Brain microvascular endothelial cell (primary cell): ENCODE results near the gene C16orf96.
"Not testable (repeated sequence)": the region's sequence is repeated elsewhere in the genome, so short reads cannot be mapped to it uniquely, and the experiment has no call there.

Source experiments
- DNase-seq: peaks from one replicate; pipeline ENCODE4 v3.0.0-alpha.2; 2020
- H3K27ac ChIP-seq: fragments of 250-450 bp; sonication (Bioruptor Pico); 2 replicates; pipeline ENCODE4 v1.5.1; 2020; ENCODE audit warnings: mild to moderate bottlenecking, moderate library complexity
- H3K27me3 ChIP-seq: fragments of 250-450 bp; sonication (Bioruptor Pico); replicated peaks from 2 replicates; pipeline ENCODE4 v1.5.1; 2020; ENCODE audit warnings: mild to moderate bottlenecking
- H3K36me3 ChIP-seq: fragments of 250-450 bp; sonication (Bioruptor Pico); replicated peaks from 2 replicates; pipeline ENCODE4 v1.5.1; 2020; ENCODE audit warnings: mild to moderate bottlenecking
- H3K4me3 ChIP-seq: 2 replicates; pipeline ENCODE4 v1.5.1; 2011; ENCODE audit warnings: low read depth, mild to moderate bottlenecking, control low read depth, low read length, moderate library complexity
- CTCF ChIP-seq: IDR thresholded peaks from 2 replicates; pipeline ENCODE4 v1.5.1; 2011; ENCODE audit warnings: low read depth, mild to moderate bottlenecking, moderate library complexity, low read length, control low read depth, inconsistent platforms; ENCODE audit errors: missing control alignments
- in situ Hi-C: cut with HindIII; loops from 2 replicates; pipeline ENCODE4 v1.10.0; 2017; ENCODE audit warnings: low sequenced_read_pairs, low pct_ligation_motif_present

Gene C16orf96

GRCh38 chr16:4572715-4573114 lies 16.6 kb downstream of the C16orf96 start:
- H3K4me3 ChIP-seq = no peak overlapping the region
- H3K36me3 ChIP-seq = no peaks in the 10 kb centered on the region
- TF ChIP-seq CTCF = no peak
- in situ Hi-C loops = no loop called here
- DNase-seq = no peak
- no peaks in the 10 kb centered on the region for H3K27me3 ChIP-seq
- H3K27ac ChIP-seq = no peak overlapping the region

GRCh38 chr16:4573926-4574325 lies 17.8 kb downstream of the C16orf96 start:
- H3K4me3 ChIP-seq, H3K27me3 ChIP-seq, in situ Hi-C loops, H3K27ac ChIP-seq, DNase-seq, H3K36me3 ChIP-seq: not testable (repeated sequence)

- H3K27me3 ChIP-seq = no peaks in the 10 kb centered on the region
- no peak overlapping the region for H3K27ac ChIP-seq
- H3K36me3 ChIP-seq = no peaks in the 10 kb centered on the region
- DNase-seq = no peak
- no peak overlapping the region for H3K4me3 ChIP-seq
- no peak for TF ChIP-seq CTCF
- in situ Hi-C loops = no loop called here
Observed at GRCh38 chr16:4574919-4575705, 19.0 kb downstream of the C16orf96 start.

- DNase-seq = no peak
- no peak for TF ChIP-seq CTCF
- Histone ChIP-seq H3K27ac (no peak overlapping the region), H3K36me3 (no peaks in the 10 kb centered on the region), H3K4me3 (no peak overlapping the region), H3K27me3 (no peaks in the 10 kb centered on the region)
- in situ Hi-C loops = no loop called here
Observed at GRCh38 chr16:4576008-4576407, 19.9 kb downstream of the C16orf96 start.

GRCh38 chr16:4578961-4579530 lies 22.9 kb downstream of the C16orf96 start:
- Histone ChIP-seq H3K36me3 (no peaks in the 10 kb centered on the region), H3K27ac (no peak overlapping the region), H3K4me3 (no peak overlapping the region), H3K27me3 (no peaks in the 10 kb centered on the region)
- DNase-seq = no peak
- in situ Hi-C loops = no loop called here
- no peak for TF ChIP-seq CTCF

GRCh38 chr16:4580250-4580649 lies 24.1 kb downstream of the C16orf96 start:
- no peaks in the 10 kb centered on the region for H3K36me3 ChIP-seq
- no peaks in the 10 kb centered on the region for H3K27me3 ChIP-seq
- DNase-seq = no peak
- H3K4me3 ChIP-seq = no peak overlapping the region
- no peak for TF ChIP-seq CTCF
- in situ Hi-C loops = no loop called here
- H3K27ac ChIP-seq = no peak overlapping the region
